BJ (cell line): ENCODE data around the gene TRIP12. TPM values are rescaled to one million over a fixed set of nuclear protein-coding genes. Genes with fewer than 3 reads are reported as not detected.
"Not testable (repeated sequence)": the region's sequence is repeated elsewhere in the genome, so short reads cannot be mapped to it uniquely, and the experiment has no call there.

ENCODE experiments used
- CTCF ChIA-PET: fragments of 350-600 bp; formaldehyde crosslinking; extraction: SDS; loops from one replicate; lab custom pipeline; 2021; ENCODE audit warnings: antibody characterized with exemption, inconsistent platforms; lab: Yijun Ruan, JAX
- POLR2A ChIA-PET: fragments of 300-600 bp; sonication (Branson Sonifier 250); formaldehyde crosslinking; extraction: SDS; loops from one replicate; lab custom pipeline; 2021; ENCODE audit warnings: antibody characterized with exemption; lab: Charles Lee
- DNase-seq: peaks from one replicate; pipeline ENCODE4 v3.0.0-alpha.2; 2011; ENCODE audit warnings: low read depth
- H3K27me3 ChIP-seq: 2 replicates; pipeline ENCODE4 v1.6.0; 2011; ENCODE audit warnings: low read length; ENCODE audit not compliant: control insufficient read depth, insufficient read depth
- H3K36me3 ChIP-seq: 2 replicates; pipeline ENCODE4 v1.5.1; 2011; ENCODE audit warnings: low read length; ENCODE audit not compliant: control insufficient read depth, insufficient read depth
- H3K4me3 ChIP-seq: 2 replicates; pipeline ENCODE4 v1.5.1; 2011; ENCODE audit warnings: low read depth, mild to moderate bottlenecking, control low read depth, low read length
- CTCF ChIP-seq: IDR thresholded peaks from 2 replicates; pipeline ENCODE4 v1.5.1; 2011; ENCODE audit warnings: low read depth, mild to moderate bottlenecking, control low read depth, inconsistent platforms, low read length, moderate library complexity; ENCODE audit not compliant: insufficient read depth
- polyA minus RNA-seq: library from RNA; depleted of rRNA, polyadenylated mRNA; stranded (reverse); fragments of >200 nt; gene quantifications from 2 replicates; pipeline ENCODE4 v1.2.3, GENCODE V29; 2011; rRNA and poly(A)+ RNA removed
- polyA plus RNA-seq: library from polyadenylated mRNA; depleted of rRNA; stranded (reverse); fragments of >200 nt; gene quantifications from 2 replicates; pipeline ENCODE4 v1.2.3, GENCODE V29; 2011; rRNA removed

Gene TRIP12
- polyA plus RNA-seq (92.6 and 137 TPM in 2 replicates), polyA minus RNA-seq (246 and 295 TPM in 2 replicates)

- peak; percentile 75 for DNase-seq
- Histone ChIP-seq H3K36me3 (peaks cover 1% of the 10 kb centered on the region; the same call in 1 of the 2 replicates), H3K27me3 (no peaks in the 10 kb centered on the region), H3K4me3 (peak within 1 kb of the TSS; percentile 79)
- POLR2A ChIA-PET, result interaction anchor here (0.6 kb wide), 1 partner anchor 106 kb away, joined by 3 read pairs; no protein-coding TSS in a partner anchor
- TF ChIP-seq CTCF, result no peak
- CTCF ChIA-PET, result interaction anchor here (1.0 to 1.4 kb wide), 2 partner anchors 11 to 120 kb away, joined by 4 read pairs; no protein-coding TSS in a partner anchor
These were observed at the start of gene TRIP12 for GRCh38 chr2:229921892-229922448. TSS of gene TRIP12 (minus strand) at chr2:229922009. CDS start at chr2:229880079, 41,930 bp downstream.

DNA sequence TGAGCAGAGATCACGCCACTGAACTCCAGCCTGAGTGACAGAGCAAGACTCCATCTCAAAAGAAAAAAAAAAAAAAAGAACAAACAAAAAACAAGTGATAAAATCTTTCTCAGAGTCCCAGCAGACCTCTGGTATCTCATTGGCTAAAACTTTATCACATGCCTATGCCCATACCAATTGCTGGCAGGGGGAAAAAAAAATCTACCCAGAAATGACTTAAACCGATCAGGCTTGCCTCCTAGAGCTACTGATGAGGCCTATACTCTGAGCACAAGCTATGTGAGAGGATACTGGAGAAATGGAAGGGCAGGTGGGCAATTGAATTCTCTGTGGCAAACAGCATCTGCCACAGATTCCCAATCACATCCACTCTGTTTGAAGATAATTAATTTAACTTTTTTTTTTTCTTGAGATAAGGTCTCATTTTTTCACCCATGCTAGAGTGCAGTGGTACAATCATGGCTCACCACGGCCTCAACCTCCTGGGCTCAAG lies 49.5 kb upstream of the TRIP12 start:
- Histone ChIP-seq H3K36me3 (no peaks in the 10 kb centered on the region), H3K4me3 (no peak overlapping the region), H3K27me3 (no peaks in the 10 kb centered on the region)
- DNase-seq, result no peak
- no peak for TF ChIP-seq CTCF
- CTCF ChIA-PET, result interaction anchor here (0.6 to 0.7 kb wide), 2 partner anchors 60 to 86 kb away, joined by 3 read pairs; no protein-coding TSS in a partner anchor
- POLR2A ChIA-PET, result no interaction called here

DNA sequence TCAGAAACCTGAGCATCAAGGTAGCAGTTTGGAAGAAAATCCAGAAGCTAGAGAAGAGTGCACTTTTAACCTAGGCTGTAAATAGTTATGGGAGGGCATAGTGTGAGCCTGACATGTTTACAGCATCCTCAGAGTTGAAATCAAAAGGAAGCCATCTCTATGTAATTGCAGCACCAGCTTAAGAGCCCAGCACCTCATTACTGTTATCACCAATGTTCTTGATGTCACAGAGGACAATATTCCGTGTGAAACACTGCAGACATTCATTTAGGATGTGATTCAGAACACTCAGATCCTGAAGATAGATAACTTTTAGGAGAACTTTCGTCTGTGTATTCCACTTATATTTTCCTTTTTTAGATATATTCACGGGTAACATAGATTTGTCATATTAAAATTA lies 48.6 kb upstream of the TRIP12 start:
- H3K27me3 ChIP-seq, result no peaks in the 10 kb centered on the region
- CTCF ChIA-PET, result no interaction called here
- POLR2A ChIA-PET, result interaction anchor here (0.6 kb wide), 1 partner anchor 828 kb away, joined by 3 read pairs; no protein-coding TSS in a partner anchor
- H3K36me3 ChIP-seq, result no peaks in the 10 kb centered on the region
- no peak overlapping the region for H3K4me3 ChIP-seq
- DNase-seq, result no peak
- TF ChIP-seq CTCF, result no peak

GRCh38 chr2:229969921-229970320 lies 48.1 kb upstream of the TRIP12 start:
- DNase-seq, result no peak
- POLR2A ChIA-PET, result no interaction called here
- Histone ChIP-seq H3K4me3 (no peak overlapping the region), H3K27me3 (no peaks in the 10 kb centered on the region), H3K36me3 (no peaks in the 10 kb centered on the region)
- no peak for TF ChIP-seq CTCF
- CTCF ChIA-PET, result interaction anchor here (0.6 kb wide), 1 partner anchor 135 kb away, joined by 5 read pairs; no protein-coding TSS in a partner anchor

GRCh38 chr2:229963596-229963995 lies 41.8 kb upstream of the TRIP12 start:
- DNase-seq, H3K27me3 ChIP-seq, H3K4me3 ChIP-seq, POLR2A ChIA-PET, CTCF ChIA-PET, H3K36me3 ChIP-seq: not testable (repeated sequence)
